HepG2 (cell line): ENCODE data around the gene CDC6. TPM values are rescaled to one million over a fixed set of nuclear protein-coding genes. Genes with fewer than 3 reads are reported as not detected.

Source experiments
- ATAC-seq: fragments of 200-7000 bp; cut with Tn5 transposase; 3 replicates; pipeline ENCODE4 v1.9.1; 2020; ENCODE audit warnings: mild to moderate bottlenecking, moderate library complexity
- BruUV-seq: library from RNA; stranded (reverse); fragments of 400-500 nt; replicated peaks from 2 replicates; lab custom pipeline; 2021; lab: Mats Ljungman, UMichigan
- CTCF ChIA-PET: fragments of 300-600 bp; formaldehyde crosslinking; extraction: SDS; loops from one replicate; lab custom pipeline; 2021; ENCODE audit warnings: low total read pairs, inconsistent platforms, low intra/inter-chr PET ratio; lab: Yijun Ruan, JAX
- POLR2A ChIA-PET: fragments of 350-600 bp; sonication (Branson Sonifier 250); formaldehyde crosslinking; loops from one replicate; lab custom pipeline; 2020; ENCODE audit warnings: antibody characterized with exemption, inconsistent platforms; lab: Yijun Ruan, JAX
- DNase-seq: peaks from one replicate; pipeline ENCODE4 v3.0.0-alpha.2; 2015; ENCODE audit warnings: low spot score
- FAIRE-seq: peaks from 3 replicates; lab custom pipeline; 2011; peaks lifted over from hg19 to GRCh38; lab: Jason Lieb, UNC
- H2AFZ ChIP-seq: one replicate; pipeline ENCODE4 v1.6.1; 2011; ENCODE audit warnings: low read length, inconsistent platforms
- H3K27ac ChIP-seq: fragments of 300-600 bp; 3 replicates; pipeline ENCODE4 v1.8.0; 2011; ENCODE audit warnings: mixed run types, mild to moderate bottlenecking, mixed read lengths, low read length, inconsistent platforms; ENCODE audit not compliant: insufficient read depth; ENCODE audit errors: extremely low read length
- H3K27me3 ChIP-seq, 2 experiments: fragments of 200-600 bp in 1 of 2; 2 replicates in 1 of 2; 3 replicates in 1 of 2; pipeline versions ENCODE4 v1.6.0 to v1.8.0; 2011; ENCODE audit warnings: low read length in 2 of 2, mild to moderate bottlenecking in 2 of 2, moderate library complexity in 2 of 2, inconsistent platforms in 1 of 2; ENCODE audit not compliant: insufficient read depth in 2 of 2, control insufficient read depth in 1 of 2
- H3K36me3 ChIP-seq, 2 experiments: fragments of 200-600 bp in 1 of 2; replicated peaks in 1 of 2; 2 replicates in 1 of 2; 3 replicates in 1 of 2; pipeline versions ENCODE4 v1.5.1 to v1.8.0; 2011; ENCODE audit warnings: low read length in 2 of 2, inconsistent platforms in 1 of 2; ENCODE audit not compliant: insufficient read depth in 2 of 2, control insufficient read depth in 1 of 2
- H3K4me1 ChIP-seq: 2 replicates; pipeline ENCODE4 v1.5.1; 2012; ENCODE audit warnings: low read length, inconsistent platforms; ENCODE audit not compliant: insufficient read depth
- H3K4me2 ChIP-seq: 2 replicates; pipeline ENCODE4 v1.6.0; 2011; ENCODE audit warnings: low read depth, low read length, inconsistent platforms
- H3K4me3 ChIP-seq, 3 experiments: fragments of 200-600 bp in 1 of 3; sonication (generic), shearing (Covaris generic) in 1 of 3; replicated peaks in 1 of 3; 2 replicates each; pipeline ENCODE4 v1.5.1; 2011 to 2016; ENCODE audit warnings: low read length in 3 of 3, inconsistent platforms in 2 of 3, low read depth in 2 of 3, mild to moderate bottlenecking in 2 of 3, control low read depth in 1 of 3, mixed read lengths in 1 of 3; ENCODE audit not compliant: insufficient read depth in 1 of 3
- H3K79me2 ChIP-seq: one replicate; pipeline ENCODE4 v1.6.1; 2011; ENCODE audit warnings: low read length, inconsistent platforms; ENCODE audit not compliant: insufficient read depth
- H3K9ac ChIP-seq: 2 replicates; pipeline ENCODE4 v1.6.0; 2011; ENCODE audit warnings: mild to moderate bottlenecking, low read depth, low read length, inconsistent platforms; ENCODE audit not compliant: insufficient read depth
- H3K9me3 ChIP-seq: 2 replicates; pipeline ENCODE4 v1.5.1; 2012; ENCODE audit warnings: mild to moderate bottlenecking, low read length
- H4K20me1 ChIP-seq: 2 replicates; pipeline ENCODE4 v1.6.0; 2011; ENCODE audit warnings: inconsistent platforms, mild to moderate bottlenecking, low read length, moderate library complexity; ENCODE audit not compliant: insufficient read depth
- BATF2 ChIP-seq: sonication (generic); formaldehyde crosslinking; IDR thresholded peaks from 2 replicates; pipeline ENCODE4 v1.8.0; 2022; ENCODE audit warnings: mild to moderate bottlenecking, missing genetic modification reagents, moderate library complexity
- CEBPB ChIP-seq: IDR thresholded peaks from 2 replicates; pipeline ENCODE4 v1.6.1; 2011; ENCODE audit warnings: low read depth, low read length, improper control_type of control experiment, borderline replicate concordance
- GATA4 ChIP-seq: sonication (generic); IDR thresholded peaks from 2 replicates; pipeline ENCODE4 v1.6.1; 2016; ENCODE audit warnings: antibody characterized with exemption, low read depth, borderline replicate concordance
- HIVEP1 ChIP-seq: sonication (generic); formaldehyde crosslinking; IDR thresholded peaks from 2 replicates; pipeline ENCODE4 v1.4.0; 2020; ENCODE audit warnings: mild to moderate bottlenecking, missing genetic modification reagents
- HOXA3 ChIP-seq: sonication (generic); formaldehyde crosslinking; IDR thresholded peaks from 2 replicates; pipeline ENCODE4 v1.5.0; 2020; ENCODE audit warnings: missing genetic modification reagents
- KMT2B ChIP-seq: IDR thresholded peaks from 2 replicates; pipeline ENCODE4 v1.6.1; 2016; ENCODE audit warnings: missing genetic modification reagents, missing compliant biosample characterization
- NFE2L1 ChIP-seq: sonication (generic); formaldehyde crosslinking; IDR thresholded peaks from 2 replicates; pipeline ENCODE4 v1.4.0; 2020; ENCODE audit warnings: missing genetic modification reagents, mild to moderate bottlenecking, borderline replicate concordance
- RARA ChIP-seq: IDR thresholded peaks from 2 replicates; pipeline ENCODE4 v1.6.1; 2016; ENCODE audit warnings: missing genetic modification reagents, missing compliant biosample characterization
- TERF1 ChIP-seq: sonication (generic); formaldehyde crosslinking; IDR thresholded peaks from 2 replicates; pipeline ENCODE4 v1.8.0; 2022; ENCODE audit warnings: mild to moderate bottlenecking, missing genetic modification reagents, moderate library complexity
- ZMYM3 ChIP-seq: sonication (generic); formaldehyde crosslinking; IDR thresholded peaks from 2 replicates; pipeline ENCODE4 v1.5.1; 2020; ENCODE audit warnings: mild to moderate bottlenecking, missing genetic modification reagents
- ZNF260 ChIP-seq: sonication (generic); formaldehyde crosslinking; IDR thresholded peaks from 2 replicates; pipeline ENCODE4 v1.4.0; 2020; ENCODE audit warnings: missing genetic modification reagents, low read depth, mild to moderate bottlenecking, borderline replicate concordance
- ZNF788 ChIP-seq: sonication (generic); formaldehyde crosslinking; IDR thresholded peaks from 2 replicates; pipeline ENCODE4 v1.5.0; 2020; ENCODE audit warnings: mild to moderate bottlenecking, missing genetic modification reagents, borderline replicate concordance
- WGBS: methylation state at CpG from one replicate; pipeline ENCODE4 v1.1.6; 2017; ENCODE audit warnings: low lambda C conversion rate; 5-methylcytosine and 5-hydroxymethylcytosine counted together
- in situ Hi-C: cut with HindIII; loops from 2 replicates; pipeline ENCODE4 v1.10.0; 2017; ENCODE audit warnings: low pct_unique_long_range_greater_than_20kb; ENCODE audit not compliant: extremely low pct_ligation_motif_present
- intact Hi-C: fragments of 100-400 bp; cut with micrococcal nuclease; formaldehyde crosslinking; loops from one replicate; pipeline ENCODE4 v1.10.0; 2022; ENCODE audit not compliant: unreplicated experiment
- polyA plus RNA-seq, 8 experiments: library from polyadenylated mRNA; depleted of rRNA in 3 of 8; stranded (reverse) in 7 of 8; unstranded in 1 of 8; fragments of >200 nt; fragmentation: Illumina TruSeq in 4 of 8; extraction: Trizol in 4 of 8; gene quantifications; 2 replicates each; pipeline versions ENCODE4 v1.2.1 to v1.2.3, GENCODE V29; 2011 to 2016; ENCODE audit warnings: low read depth in 4 of 8, missing spikeins in 1 of 8, mixed read lengths in 1 of 8; ENCODE audit not compliant: insufficient read depth in 1 of 8
- total RNA-seq, 5 experiments: library from RNA; depleted of rRNA; stranded (reverse); fragments of >200 nt; fragmentation: Illumina TruSeq; extraction: Trizol; gene quantifications; 2 replicates each; pipeline ENCODE4 v1.2.3, GENCODE V29; 2016; ENCODE audit warnings: low read depth in 1 of 5
- TF ChIP-seq, protein P1 (sequence below): sonication (generic); formaldehyde crosslinking; IDR thresholded peaks from 2 replicates; pipeline ENCODE4 v1.8.0; 2022; ENCODE audit warnings: mild to moderate bottlenecking, missing genetic modification reagents; ENCODE audit not compliant: insufficient replicate concordance
- TF ChIP-seq, protein P2 (sequence below): sonication (generic); formaldehyde crosslinking; IDR thresholded peaks from 2 replicates; pipeline ENCODE4 v1.4.0; 2020; ENCODE audit warnings: mild to moderate bottlenecking, missing genetic modification reagents
- TF ChIP-seq, protein P3 (sequence below): sonication (generic); formaldehyde crosslinking; IDR thresholded peaks from 2 replicates; pipeline ENCODE4 v1.5.0; 2020; ENCODE audit warnings: mild to moderate bottlenecking, missing genetic modification reagents
- TF ChIP-seq, protein P4 (sequence below): sonication (generic); formaldehyde crosslinking; IDR thresholded peaks from 2 replicates; pipeline ENCODE4 v1.5.0; 2020; ENCODE audit warnings: missing genetic modification reagents

Gene CDC6
- total and polyA plus RNA-seq, 2 of the 13 experiments (the other 11 are each of a cell fraction or from before 2014, with no cell fraction given): 17.4 to 114 TPM

- TF ChIP-seq ZNF260 (CRISPR knock-in tag): no peak
- no peak for TF ChIP-seq GATA4
- no peak for TF ChIP-seq CEBPB
- TF ChIP-seq, protein P1, sequence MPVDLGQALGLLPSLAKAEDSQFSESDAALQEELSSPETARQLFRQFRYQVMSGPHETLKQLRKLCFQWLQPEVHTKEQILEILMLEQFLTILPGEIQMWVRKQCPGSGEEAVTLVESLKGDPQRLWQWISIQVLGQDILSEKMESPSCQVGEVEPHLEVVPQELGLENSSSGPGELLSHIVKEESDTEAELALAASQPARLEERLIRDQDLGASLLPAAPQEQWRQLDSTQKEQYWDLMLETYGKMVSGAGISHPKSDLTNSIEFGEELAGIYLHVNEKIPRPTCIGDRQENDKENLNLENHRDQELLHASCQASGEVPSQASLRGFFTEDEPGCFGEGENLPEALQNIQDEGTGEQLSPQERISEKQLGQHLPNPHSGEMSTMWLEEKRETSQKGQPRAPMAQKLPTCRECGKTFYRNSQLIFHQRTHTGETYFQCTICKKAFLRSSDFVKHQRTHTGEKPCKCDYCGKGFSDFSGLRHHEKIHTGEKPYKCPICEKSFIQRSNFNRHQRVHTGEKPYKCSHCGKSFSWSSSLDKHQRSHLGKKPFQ (CRISPR knock-in tag): no peak
- no peak for TF ChIP-seq TERF1
- TF ChIP-seq HOXA3: no peak
- no peak for TF ChIP-seq ZMYM3 (CRISPR knock-in tag)
- TF ChIP-seq, protein P2, sequence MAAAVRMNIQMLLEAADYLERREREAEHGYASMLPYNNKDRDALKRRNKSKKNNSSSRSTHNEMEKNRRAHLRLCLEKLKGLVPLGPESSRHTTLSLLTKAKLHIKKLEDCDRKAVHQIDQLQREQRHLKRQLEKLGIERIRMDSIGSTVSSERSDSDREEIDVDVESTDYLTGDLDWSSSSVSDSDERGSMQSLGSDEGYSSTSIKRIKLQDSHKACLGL (CRISPR knock-in tag): no peak
These were observed 23.1 kb upstream of the CDC6 start (continued) for GRCh38 chr17:40264458-40265185.

DNA sequence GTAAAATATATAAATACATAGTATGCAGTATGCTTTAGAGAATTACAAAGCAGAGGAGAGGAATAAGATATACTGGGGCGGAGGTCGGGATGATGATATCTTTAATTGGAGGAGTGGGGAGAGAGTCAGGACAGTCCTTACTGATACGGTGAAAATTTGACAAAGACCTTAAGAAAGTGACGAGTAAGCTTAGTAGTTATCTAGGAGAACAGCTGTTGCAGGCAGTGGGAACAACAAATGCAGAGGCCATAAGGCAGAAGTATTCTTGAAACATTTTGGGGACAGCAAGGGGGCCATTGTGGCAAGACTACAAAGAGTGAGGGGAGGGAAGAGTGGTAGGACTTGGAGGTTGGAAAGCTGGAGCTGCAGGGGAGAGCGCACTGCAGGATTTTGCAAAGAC lies 22.3 kb upstream of the CDC6 start:
- Histone ChIP-seq H3K9me3 (no peaks in the 10 kb centered on the region), H3K79me2 (no peaks in the 10 kb centered on the region), H4K20me1 (no peaks in the 10 kb centered on the region), H3K4me3 (no peak overlapping the region), H2AFZ (no peak overlapping the region), H3K27me3 (no peaks in the 10 kb centered on the region), H3K9ac (no peak overlapping the region), H3K4me1 (peaks cover 15% of the 10 kb centered on the region), H3K36me3 (peaks cover 38 to 55% of the 10 kb centered on the region in 2 experiments), H3K27ac (no peak overlapping the region), H3K4me2 (no peak overlapping the region)
- in situ Hi-C loops: no loop called here
- WGBS: 96% methylated on average over 5 of the region's 5 CpGs
- intact Hi-C loops: no loop called here
- DNase-seq: no peak
- POLR2A ChIA-PET: no interaction called here
- FAIRE-seq: no peak
- CTCF ChIA-PET: no interaction called here
- no peak for ATAC-seq
- BruUV-seq: no TSS peak
- TF ChIP-seq NFE2L1 (CRISPR knock-in tag): no peak
- TF ChIP-seq HIVEP1: no peak
- no peak for TF ChIP-seq KMT2B
- no peak for TF ChIP-seq BATF2
- TF ChIP-seq, protein P3, sequence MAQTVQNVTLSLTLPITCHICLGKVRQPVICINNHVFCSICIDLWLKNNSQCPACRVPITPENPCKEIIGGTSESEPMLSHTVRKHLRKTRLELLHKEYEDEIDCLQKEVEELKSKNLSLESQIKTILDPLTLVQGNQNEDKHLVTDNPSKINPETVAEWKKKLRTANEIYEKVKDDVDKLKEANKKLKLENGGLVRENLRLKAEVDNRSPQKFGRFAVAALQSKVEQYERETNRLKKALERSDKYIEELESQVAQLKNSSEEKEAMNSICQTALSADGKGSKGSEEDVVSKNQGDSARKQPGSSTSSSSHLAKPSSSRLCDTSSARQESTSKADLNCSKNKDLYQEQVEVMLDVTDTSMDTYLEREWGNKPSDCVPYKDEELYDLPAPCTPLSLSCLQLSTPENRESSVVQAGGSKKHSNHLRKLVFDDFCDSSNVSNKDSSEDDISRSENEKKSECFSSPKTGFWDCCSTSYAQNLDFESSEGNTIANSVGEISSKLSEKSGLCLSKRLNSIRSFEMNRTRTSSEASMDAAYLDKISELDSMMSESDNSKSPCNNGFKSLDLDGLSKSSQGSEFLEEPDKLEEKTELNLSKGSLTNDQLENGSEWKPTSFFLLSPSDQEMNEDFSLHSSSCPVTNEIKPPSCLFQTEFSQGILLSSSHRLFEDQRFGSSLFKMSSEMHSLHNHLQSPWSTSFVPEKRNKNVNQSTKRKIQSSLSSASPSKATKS (CRISPR knock-in tag): no peak
- TF ChIP-seq, protein P4, sequence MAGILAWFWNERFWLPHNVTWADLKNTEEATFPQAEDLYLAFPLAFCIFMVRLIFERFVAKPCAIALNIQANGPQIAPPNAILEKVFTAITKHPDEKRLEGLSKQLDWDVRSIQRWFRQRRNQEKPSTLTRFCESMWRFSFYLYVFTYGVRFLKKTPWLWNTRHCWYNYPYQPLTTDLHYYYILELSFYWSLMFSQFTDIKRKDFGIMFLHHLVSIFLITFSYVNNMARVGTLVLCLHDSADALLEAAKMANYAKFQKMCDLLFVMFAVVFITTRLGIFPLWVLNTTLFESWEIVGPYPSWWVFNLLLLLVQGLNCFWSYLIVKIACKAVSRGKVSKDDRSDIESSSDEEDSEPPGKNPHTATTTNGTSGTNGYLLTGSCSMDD: no peak
- TF ChIP-seq ZNF788 (CRISPR knock-in tag): no peak
- no peak for TF ChIP-seq RARA
